Mesodermal cell (in vitro differentiated cells): Measurements from ENCODE around the gene NR6A1.
"Not testable (repeated sequence)": the region's sequence is repeated elsewhere in the genome, so short reads cannot be mapped to it uniquely, and the experiment has no call there.

Experiments
- H3K27ac ChIP-seq: 2 replicates; pipeline ENCODE4 v1.7.0; 2013; ENCODE audit warnings: mild to moderate bottlenecking, low read depth, low read length, moderate library complexity; ENCODE audit not compliant: severe bottlenecking
- H3K36me3 ChIP-seq: 2 replicates; pipeline ENCODE4 v1.7.1; 2013; ENCODE audit warnings: mild to moderate bottlenecking, low read length, moderate library complexity; ENCODE audit not compliant: control insufficient read depth, insufficient read depth
- H3K4me1 ChIP-seq: one replicate; pipeline ENCODE4 v1.7.1; 2013; ENCODE audit warnings: mild to moderate bottlenecking, low read length; ENCODE audit not compliant: insufficient read depth, control insufficient read depth, poor library complexity, severe bottlenecking
- H3K4me3 ChIP-seq: 2 replicates; pipeline ENCODE4 v1.7.0; 2013; ENCODE audit warnings: low read length, control low read depth, mild to moderate bottlenecking; ENCODE audit not compliant: insufficient read depth, poor library complexity, severe bottlenecking; ENCODE audit errors: extremely low read depth
- H3K9me3 ChIP-seq: 2 replicates; pipeline ENCODE4 v1.7.1; 2013; ENCODE audit warnings: mild to moderate bottlenecking, low read length, moderate library complexity; ENCODE audit not compliant: control insufficient read depth
- WGBS, 2 experiments: methylation state at CpG; one replicate each; pipeline ENCODE4 v1.1.5; 2013; ENCODE audit warnings: missing lambda C conversion rate in 2 of 2; ENCODE audit not compliant: insufficient coverage in 2 of 2; 5-methylcytosine and 5-hydroxymethylcytosine counted together

The NR6A1 gene

GRCh38 chr9:124739360-124739759, 31.8 kb downstream of the NR6A1 start:
- H3K36me3 ChIP-seq: peaks cover 11% of the 10 kb centered on the region
- no peak overlapping the region for H3K4me3 ChIP-seq
- H3K27ac ChIP-seq: no peak overlapping the region
- whole genome bisulfite sequencing, 2 experiments: 94 to 100% methylated on average over 2 of the region's 2 CpGs
- H3K9me3 ChIP-seq: no peaks in the 10 kb centered on the region
- H3K4me1 ChIP-seq: peaks cover 21% of the 10 kb centered on the region

- not testable (repeated sequence) for H3K27ac ChIP-seq, H3K4me3 ChIP-seq, H3K9me3 ChIP-seq
- peaks cover 11% of the 10 kb centered on the region for H3K36me3 ChIP-seq
- WGBS, 2 experiments: 100% methylated on average over 4 of the region's 7 CpGs
- peaks cover 17% of the 10 kb centered on the region for H3K4me1 ChIP-seq
Measured at GRCh38 chr9:124738075-124738474, 33.0 kb downstream of the NR6A1 start.

- no peaks in the 10 kb centered on the region for H3K9me3 ChIP-seq
- H3K4me3 ChIP-seq: no peak overlapping the region
- peaks cover 14% of the 10 kb centered on the region for H3K4me1 ChIP-seq
- H3K36me3 ChIP-seq: peaks cover 21% of the 10 kb centered on the region
- peak overlapping the region; percentile 75 for H3K27ac ChIP-seq
Measured at GRCh38 chr9:124735121-124735520, 36.0 kb downstream of the NR6A1 start.

GRCh38 chr9:124734741-124735083, 36.4 kb downstream of the NR6A1 start:
- peak overlapping the region; percentile 75 for H3K27ac ChIP-seq
- H3K4me1 ChIP-seq: peaks cover 14% of the 10 kb centered on the region
- H3K9me3 ChIP-seq, H3K4me3 ChIP-seq: not testable (repeated sequence)
- H3K36me3 ChIP-seq: peaks cover 22% of the 10 kb centered on the region
- 92 to 93% methylated on average over 7 of the region's 7 CpGs for whole genome bisulfite sequencing, 2 experiments

- peaks cover 27% of the 10 kb centered on the region for H3K36me3 ChIP-seq
- peak overlapping the region; percentile 75 for H3K27ac ChIP-seq
- 94 to 95% methylated on average over 13 to 14 of the region's 14 CpGs for WGBS, 2 experiments
- H3K4me3 ChIP-seq: no peak overlapping the region
- peaks cover 14% of the 10 kb centered on the region for H3K4me1 ChIP-seq
- no peaks in the 10 kb centered on the region for H3K9me3 ChIP-seq
Measured at GRCh38 chr9:124733964-124734740, 37.0 kb downstream of the NR6A1 start.

- Histone ChIP-seq H3K27ac (no peak overlapping the region), H3K4me1 (peaks cover 14% of the 10 kb centered on the region), H3K9me3 (no peaks in the 10 kb centered on the region), H3K36me3 (peaks cover 32% of the 10 kb centered on the region), H3K4me3 (no peak overlapping the region)
- 94 to 100% methylated on average over 2 of the region's 2 CpGs for WGBS, 2 experiments
Measured at GRCh38 chr9:124730772-124731171, 40.3 kb downstream of the NR6A1 start.

- Histone ChIP-seq H3K4me1 (no peaks in the 10 kb centered on the region), H3K4me3 (no peak overlapping the region), H3K36me3 (peaks cover 34% of the 10 kb centered on the region), H3K9me3 (no peaks in the 10 kb centered on the region), H3K27ac (no peak overlapping the region)
- no CpG with 5 or more reads among the region's 1 CpG for WGBS, 2 experiments
Measured at GRCh38 chr9:124726886-124727285, 44.2 kb downstream of the NR6A1 start.

- no peaks in the 10 kb centered on the region for H3K9me3 ChIP-seq
- no peak overlapping the region for H3K27ac ChIP-seq
- 92 to 95% methylated on average over 5 of the region's 5 CpGs for WGBS, 2 experiments
Measured at GRCh38 chr9:124725068-124725452, 46.1 kb downstream of the NR6A1 start.

GRCh38 chr9:124724415-124725067, 46.6 kb downstream of the NR6A1 start:
- Histone ChIP-seq H3K36me3 (peaks cover 13% of the 10 kb centered on the region), H3K9me3 (no peaks in the 10 kb centered on the region), H3K4me1 (peaks cover 6% of the 10 kb centered on the region), H3K4me3 (no peak overlapping the region), H3K27ac (no peak overlapping the region)
- WGBS, 2 experiments: 71 to 91% methylated on average over 1 of the region's 3 CpGs

More at GRCh38 chr9:124725068-124725452, 46.1 kb downstream of the NR6A1 start:
- H3K4me1 ChIP-seq: peaks cover 6% of the 10 kb centered on the region
- no peak overlapping the region for H3K4me3 ChIP-seq
- H3K36me3 ChIP-seq: peaks cover 18% of the 10 kb centered on the region

GRCh38 chr9:124723352-124723751, 47.8 kb downstream of the NR6A1 start:
- peaks cover 6% of the 10 kb centered on the region for H3K4me1 ChIP-seq
- peaks cover 10% of the 10 kb centered on the region for H3K36me3 ChIP-seq
- H3K4me3 ChIP-seq: no peak overlapping the region
- WGBS, 2 experiments: 90 to 100% methylated on average over 2 of the region's 2 CpGs
- no peak overlapping the region for H3K27ac ChIP-seq
- no peaks in the 10 kb centered on the region for H3K9me3 ChIP-seq
